Spleen (tissue), 7 donors: ENCODE data around the gene MAMDC4.

Source experiments
- POLR2A ChIP-seq, 3 donors: fragments of 450-650 bp; IDR thresholded peaks; one replicate each; pipeline ENCODE4 v1.5.1; 2017; ENCODE audit warnings: antibody characterized with exemption in 3 of 3, mild to moderate bottlenecking in 1 of 3
- POLR2AphosphoS5 ChIP-seq, 3 donors: sonication (generic); formaldehyde crosslinking; IDR thresholded peaks; one replicate each; pipeline ENCODE4 v1.5.1; 2017; ENCODE audit warnings: antibody characterized with exemption in 3 of 3
- TF ChIP-seq, protein P1 (sequence below), 11 experiments: fragments of 200-600 bp in 7 of 11; fragments of 450-650 bp in 4 of 11; sonication (generic) in 4 of 11; IDR thresholded peaks in 8 of 11; conservative IDR thresholded peaks in 3 of 11; 1 replicate in 7 of 11; 2 replicates in 4 of 11; pipeline versions ENCODE4 v1.4.0 to v1.8.0; 2016 to 2021; ENCODE audit warnings: antibody characterized with exemption in 11 of 11, inconsistent platforms in 4 of 11, mild to moderate bottlenecking in 1 of 11
- donor health status: DM: no; HTN: no; CAD: no; lungs with moderate emphysema.
- donor health status: DM: no; HTN: no; CAD: no.
- donor health status: DM: no; HTN: no; CAD: no.

- TF ChIP-seq POLR2A (IDR thresholded peaks at IDR 0.05) (no peak), POLR2AphosphoS5 (IDR thresholded peaks at IDR 0.05) (no peak)
- TF ChIP-seq, protein P1, sequence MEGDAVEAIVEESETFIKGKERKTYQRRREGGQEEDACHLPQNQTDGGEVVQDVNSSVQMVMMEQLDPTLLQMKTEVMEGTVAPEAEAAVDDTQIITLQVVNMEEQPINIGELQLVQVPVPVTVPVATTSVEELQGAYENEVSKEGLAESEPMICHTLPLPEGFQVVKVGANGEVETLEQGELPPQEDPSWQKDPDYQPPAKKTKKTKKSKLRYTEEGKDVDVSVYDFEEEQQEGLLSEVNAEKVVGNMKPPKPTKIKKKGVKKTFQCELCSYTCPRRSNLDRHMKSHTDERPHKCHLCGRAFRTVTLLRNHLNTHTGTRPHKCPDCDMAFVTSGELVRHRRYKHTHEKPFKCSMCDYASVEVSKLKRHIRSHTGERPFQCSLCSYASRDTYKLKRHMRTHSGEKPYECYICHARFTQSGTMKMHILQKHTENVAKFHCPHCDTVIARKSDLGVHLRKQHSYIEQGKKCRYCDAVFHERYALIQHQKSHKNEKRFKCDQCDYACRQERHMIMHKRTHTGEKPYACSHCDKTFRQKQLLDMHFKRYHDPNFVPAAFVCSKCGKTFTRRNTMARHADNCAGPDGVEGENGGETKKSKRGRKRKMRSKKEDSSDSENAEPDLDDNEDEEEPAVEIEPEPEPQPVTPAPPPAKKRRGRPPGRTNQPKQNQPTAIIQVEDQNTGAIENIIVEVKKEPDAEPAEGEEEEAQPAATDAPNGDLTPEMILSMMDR (IDR thresholded peaks at IDR 0.05 in 8 of 11, conservative IDR thresholded peaks at IDR 0.05 in 3 of 11): no peak
Measured at GRCh38 chr9:136880651-136881050, 28.5 kb downstream of the MAMDC4 start.
